ENCODE measurements around the gene CCDC34.
A peak's percentile ranks its signal among the peaks of the same experiment; 100 is the strongest.
"Not testable (repeated sequence)": the region's sequence is repeated elsewhere in the genome, so short reads cannot be mapped to it uniquely, and the experiment has no call there.

CCDC34 gene

GRCh38 chr11:27321340-27321739 is 41.7 kb downstream of the CCDC34 start:
- DNase-seq (ENCODE audit: low read depth) = not testable (repeated sequence)

- no peak for DNase-seq (ENCODE audit: low read depth)
Measured at GRCh38 chr11:27319072-27319471, 43.9 kb downstream of the CCDC34 start.

GRCh38 chr11:27317751-27318150 is 45.3 kb downstream of the CCDC34 start:
- no peak for DNase-seq (ENCODE audit: low read depth)

GRCh38 chr11:27315836-27316235 is 47.2 kb downstream of the CCDC34 start:
- DNase-seq (ENCODE audit: low read depth) = no peak

GRCh38 chr11:27313157-27313821 is 49.7 kb downstream of the CCDC34 start:
- no peak for DNase-seq (ENCODE audit: low read depth)

- DNase-seq (ENCODE audit: low read depth) = no peak
Measured at GRCh38 chr11:27312110-27312509, 50.9 kb downstream of the CCDC34 start.

- DNase-seq (ENCODE audit: low read depth) = no peak
Measured at GRCh38 chr11:27310707-27311106, 52.3 kb downstream of the CCDC34 start.

- DNase-seq (ENCODE audit: low read depth) = no peak
Measured at GRCh38 chr11:27310182-27310581, 52.8 kb downstream of the CCDC34 start.

- no peak for DNase-seq (ENCODE audit: low read depth)
Measured at GRCh38 chr11:27309046-27309445, 54.0 kb downstream of the CCDC34 start.

GRCh38 chr11:27307232-27307631 is 55.8 kb downstream of the CCDC34 start:
- no peak for DNase-seq (ENCODE audit: low read depth)

- no peak for DNase-seq (ENCODE audit: low read depth)
Measured at GRCh38 chr11:27305751-27306150, 57.3 kb downstream of the CCDC34 start.

- DNase-seq (ENCODE audit: low read depth) = no peak
Measured at GRCh38 chr11:27304514-27304913, 58.5 kb downstream of the CCDC34 start.

GRCh38 chr11:27303903-27304302 is 59.1 kb downstream of the CCDC34 start:
- DNase-seq (ENCODE audit: low read depth) = no peak

GRCh38 chr11:27300974-27301373 is 62.0 kb downstream of the CCDC34 start:
- DNase-seq (ENCODE audit: low read depth) = no peak

GRCh38 chr11:27297616-27298015 is 65.4 kb downstream of the CCDC34 start:
- DNase-seq (ENCODE audit: low read depth) = no peak

- DNase-seq (ENCODE audit: low read depth) = peak; percentile 57
Measured at GRCh38 chr11:27296497-27296896, 66.5 kb downstream of the CCDC34 start.

- DNase-seq (ENCODE audit: low read depth) = no peak
Measured at GRCh38 chr11:27295928-27296327, 67.1 kb downstream of the CCDC34 start.

GRCh38 chr11:27294654-27295053 is 68.4 kb downstream of the CCDC34 start:
- no peak for DNase-seq (ENCODE audit: low read depth)

- no peak for DNase-seq (ENCODE audit: low read depth)
Measured at GRCh38 chr11:27293515-27294417, 69.2 kb downstream of the CCDC34 start.

- no peak for DNase-seq (ENCODE audit: low read depth)
Measured at GRCh38 chr11:27292637-27293010, 70.4 kb downstream of the CCDC34 start.

- no peak for DNase-seq (ENCODE audit: low read depth)
Measured at GRCh38 chr11:27291954-27292636, 70.9 kb downstream of the CCDC34 start.

GRCh38 chr11:27291302-27291889 is 71.6 kb downstream of the CCDC34 start:
- no peak for DNase-seq (ENCODE audit: low read depth)

Data from non-pigmented ciliary epithelial cell (primary cell).